Measurements from ENCODE around the gene ADCY2.

Gene ADCY2

GRCh38 chr5:7762267-7762666, 366.3 kb downstream of the ADCY2 start:
- Histone ChIP-seq H3K4me3 (ENCODE audit: low read depth, low read length) (no peak overlapping the region), H3K36me3 (replicated peaks) (no peaks in the 10 kb centered on the region), H3K27me3 (replicated peaks) (no peaks in the 10 kb centered on the region), H3K27ac (no peak overlapping the region)
- no peak for TF ChIP-seq CTCF (IDR thresholded peaks at IDR 0.05; ENCODE audit: low read depth, low read length, missing control alignments)
- in situ Hi-C loops (cut with HindIII; ENCODE audit: low pct_ligation_motif_present, low sequenced_read_pairs) = no loop called here
- DNase-seq = no peak

- Histone ChIP-seq H3K27ac (no peak overlapping the region), H3K4me3 (ENCODE audit: low read depth, low read length) (no peak overlapping the region), H3K27me3 (replicated peaks) (no peaks in the 10 kb centered on the region), H3K36me3 (replicated peaks) (no peaks in the 10 kb centered on the region)
- no peak for DNase-seq
- in situ Hi-C loops (cut with HindIII; ENCODE audit: low pct_ligation_motif_present, low sequenced_read_pairs) = no loop called here
- no peak for TF ChIP-seq CTCF (IDR thresholded peaks at IDR 0.05; ENCODE audit: low read depth, low read length, missing control alignments)
These were observed 367.7 kb downstream of the ADCY2 start for GRCh38 chr5:7763621-7764072.

GRCh38 chr5:7764452-7764851, 368.5 kb downstream of the ADCY2 start:
- H3K27ac ChIP-seq = no peak overlapping the region
- DNase-seq = no peak

GRCh38 chr5:7770436-7770835, 374.5 kb downstream of the ADCY2 start:
- in situ Hi-C loops (cut with HindIII; ENCODE audit: low pct_ligation_motif_present, low sequenced_read_pairs) = no loop called here
- no peaks in the 10 kb centered on the region for H3K27me3 ChIP-seq (replicated peaks)
- no peak overlapping the region for H3K27ac ChIP-seq
- H3K36me3 ChIP-seq (replicated peaks) = no peaks in the 10 kb centered on the region
- no peak overlapping the region for H3K4me3 ChIP-seq (ENCODE audit: low read depth, low read length)
- no peak for DNase-seq
- no peak for TF ChIP-seq CTCF (IDR thresholded peaks at IDR 0.05; ENCODE audit: low read depth, low read length, missing control alignments)

More at GRCh38 chr5:7764452-7764851, 368.5 kb downstream of the ADCY2 start:
- in situ Hi-C loops (cut with HindIII; ENCODE audit: low pct_ligation_motif_present, low sequenced_read_pairs) = no loop called here
- Histone ChIP-seq H3K27me3 (replicated peaks) (no peaks in the 10 kb centered on the region), H3K4me3 (ENCODE audit: low read depth, low read length) (no peak overlapping the region), H3K36me3 (replicated peaks) (no peaks in the 10 kb centered on the region)
- TF ChIP-seq CTCF (IDR thresholded peaks at IDR 0.05; ENCODE audit: low read depth, low read length, missing control alignments) = no peak

- no peak for DNase-seq
- Histone ChIP-seq H3K4me3 (ENCODE audit: low read depth, low read length) (no peak overlapping the region), H3K36me3 (replicated peaks) (no peaks in the 10 kb centered on the region), H3K27me3 (replicated peaks) (no peaks in the 10 kb centered on the region), H3K27ac (no peak overlapping the region)
- in situ Hi-C loops (cut with HindIII; ENCODE audit: low pct_ligation_motif_present, low sequenced_read_pairs) = no loop called here
- TF ChIP-seq CTCF (IDR thresholded peaks at IDR 0.05; ENCODE audit: low read depth, low read length, missing control alignments) = no peak
These were observed 376.2 kb downstream of the ADCY2 start for GRCh38 chr5:7772141-7772540.

GRCh38 chr5:7773178-7773577, 377.2 kb downstream of the ADCY2 start:
- Histone ChIP-seq H3K36me3 (replicated peaks) (no peaks in the 10 kb centered on the region), H3K27me3 (replicated peaks) (no peaks in the 10 kb centered on the region), H3K27ac (no peak overlapping the region), H3K4me3 (ENCODE audit: low read depth, low read length) (no peak overlapping the region)
- no peak for DNase-seq
- in situ Hi-C loops (cut with HindIII; ENCODE audit: low pct_ligation_motif_present, low sequenced_read_pairs) = no loop called here
- TF ChIP-seq CTCF (IDR thresholded peaks at IDR 0.05; ENCODE audit: low read depth, low read length, missing control alignments) = no peak

Measured in brain microvascular endothelial cell (primary cell).